ENCODE measurements around the gene FBXO24.
A peak's percentile ranks its signal among the peaks of the same experiment; 100 is the strongest.
"Not testable (repeated sequence)": the region's sequence is repeated elsewhere in the genome, so short reads cannot be mapped to it uniquely, and the experiment has no call there.

FBXO24 gene

GRCh38 chr7:100586266-100587025 is at the start of gene FBXO24:
Gene FBXO24, plus strand, starts transcription at chr7:100586328. Its CDS starts 298 bp downstream, at chr7:100586626.
- no peak for TF ChIP-seq CTCF (conservative IDR thresholded peaks at IDR 0.05; ENCODE audit: low read depth, low read length)
- DNase-seq (ENCODE audit: low read depth) = peak; percentile 100

GRCh38 chr7:100536695-100537094 is 49.4 kb upstream of the FBXO24 start:
- not testable (repeated sequence) for H3K4me3 ChIP-seq (ENCODE audit: low read length); DNase-seq (ENCODE audit: low read depth)

More at GRCh38 chr7:100586266-100587025, at the start of gene FBXO24:
- peak within 1 kb of the TSS; percentile 91 for H3K4me3 ChIP-seq (ENCODE audit: low read length)

- DNase-seq (ENCODE audit: low read depth) = no peak
Measured at GRCh38 chr7:100538348-100538653, 47.8 kb upstream of the FBXO24 start.

GRCh38 chr7:100538654-100539435 is 47.3 kb upstream of the FBXO24 start, which contains the start of gene AGFG2:
Gene AGFG2, plus strand, starts transcription at chr7:100539203. Its CDS starts 144 bp downstream, at chr7:100539347.
- peak; percentile 98 for DNase-seq (ENCODE audit: low read depth)
- peak within 1 kb of the TSS; percentile 61 for H3K4me3 ChIP-seq (ENCODE audit: low read length)
- TF ChIP-seq CTCF (conservative IDR thresholded peaks at IDR 0.05; ENCODE audit: low read depth, low read length) = no peak

More at GRCh38 chr7:100538348-100538653, 47.8 kb upstream of the FBXO24 start:
- H3K4me3 ChIP-seq (ENCODE audit: low read length) = peak overlapping the region; percentile 55
- TF ChIP-seq CTCF (conservative IDR thresholded peaks at IDR 0.05; ENCODE audit: low read depth, low read length) = no peak

- no peak for DNase-seq (ENCODE audit: low read depth)
- TF ChIP-seq CTCF (conservative IDR thresholded peaks at IDR 0.05; ENCODE audit: low read depth, low read length) = no peak
- peak overlapping the region; percentile 61 for H3K4me3 ChIP-seq (ENCODE audit: low read length)
Measured at GRCh38 chr7:100539436-100540006, 46.6 kb upstream of the FBXO24 start.

- no peak for DNase-seq (ENCODE audit: low read depth)
- no peak for TF ChIP-seq CTCF (conservative IDR thresholded peaks at IDR 0.05; ENCODE audit: low read depth, low read length)
- H3K4me3 ChIP-seq (ENCODE audit: low read length) = peak overlapping the region; percentile 61
Measured at GRCh38 chr7:100540073-100540723, 45.9 kb upstream of the FBXO24 start.

- not testable (repeated sequence) for DNase-seq (ENCODE audit: low read depth); H3K4me3 ChIP-seq (ENCODE audit: low read length)
Measured at GRCh38 chr7:100541309-100541708, 44.8 kb upstream of the FBXO24 start.

Measured in retinal pigment epithelial cell (primary cell).